ENCODE data around the gene ALDH1A2.
"Not testable (repeated sequence)": the region's sequence is repeated elsewhere in the genome, so short reads cannot be mapped to it uniquely, and the experiment has no call there.

Gene ALDH1A2

DNA sequence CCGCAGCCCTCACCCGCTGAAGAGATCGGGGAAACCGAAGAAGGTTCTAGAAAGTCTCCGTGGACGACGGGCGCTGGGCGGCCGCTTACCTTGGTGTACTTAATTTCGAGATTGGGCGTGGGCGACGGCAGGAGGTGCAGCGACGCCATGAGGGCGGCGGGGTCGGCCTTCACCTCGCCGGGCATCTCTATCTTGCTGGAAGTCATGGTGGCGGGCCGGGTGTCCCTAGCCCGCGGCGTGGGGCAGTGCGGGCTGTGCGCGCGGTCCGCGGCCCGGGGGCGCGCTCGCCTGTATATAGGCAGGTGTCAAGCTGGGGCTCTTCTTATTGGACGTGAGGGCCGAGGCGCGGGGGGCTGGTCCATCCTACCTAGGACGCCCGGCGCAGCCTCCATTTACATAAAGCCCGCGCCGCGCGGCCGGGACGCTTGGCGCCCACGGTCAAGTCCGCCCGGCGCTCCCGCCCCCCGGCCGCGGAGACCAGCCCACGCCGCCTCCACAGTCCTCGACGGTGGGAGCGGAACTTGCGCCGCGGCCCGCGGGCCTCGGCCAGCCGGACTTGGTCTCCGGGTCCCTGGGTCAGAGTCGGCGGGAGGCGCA lies at the start of gene ALDH1A2:
ALDH1A2 (minus strand) TSS at position 267 of the 597 bp plus-strand sequence; CDS start at position 206, 61 bp downstream.
- H3K27ac ChIP-seq (ENCODE audit: low read depth, low read length) = no peak within 1 kb of the TSS
- H3K4me1 ChIP-seq (ENCODE audit: control insufficient read depth, insufficient read depth, low read length) = no peaks in the 10 kb centered on the region
- no peak within 1 kb of the TSS for H3K9ac ChIP-seq (ENCODE audit: low read length)
- peaks cover 19% of the 10 kb centered on the region for H3K27me3 ChIP-seq (ENCODE audit: control insufficient read depth, insufficient read depth, low read length)
- no peaks in the 10 kb centered on the region for H3K36me3 ChIP-seq (ENCODE audit: control insufficient read depth, insufficient read depth, low read length)
- H3K4me3 ChIP-seq (ENCODE audit: low read length) = peak within 1 kb of the TSS; percentile 54

DNA sequence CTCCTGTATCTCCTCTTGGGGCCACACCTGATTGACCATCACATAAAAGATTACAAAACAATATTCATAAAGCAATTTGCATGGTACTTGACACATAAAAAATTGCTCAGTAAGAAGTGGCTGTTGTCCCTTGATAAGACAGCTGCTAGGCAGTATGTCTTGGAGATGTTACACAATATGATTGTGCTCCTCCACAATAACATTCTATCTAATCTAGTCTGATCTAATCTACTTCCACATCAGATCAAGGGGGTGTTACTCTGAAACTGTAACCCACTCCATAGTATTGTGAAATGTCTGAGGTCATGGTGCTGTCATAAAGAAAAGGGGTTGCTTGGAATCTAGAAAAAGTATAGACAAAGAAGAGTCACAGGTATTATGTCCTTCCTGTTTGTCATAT lies 49.3 kb upstream of the ALDH1A2 start:
- H3K4me1 ChIP-seq (ENCODE audit: control insufficient read depth, insufficient read depth, low read length) = no peaks in the 10 kb centered on the region
- H3K36me3 ChIP-seq (ENCODE audit: control insufficient read depth, insufficient read depth, low read length) = no peaks in the 10 kb centered on the region
- no peak overlapping the region for H3K27ac ChIP-seq (ENCODE audit: low read depth, low read length)
- H3K9ac ChIP-seq (ENCODE audit: low read length) = no peak overlapping the region
- H3K4me3 ChIP-seq (ENCODE audit: low read length) = no peak overlapping the region
- no peaks in the 10 kb centered on the region for H3K27me3 ChIP-seq (ENCODE audit: control insufficient read depth, insufficient read depth, low read length)

DNA sequence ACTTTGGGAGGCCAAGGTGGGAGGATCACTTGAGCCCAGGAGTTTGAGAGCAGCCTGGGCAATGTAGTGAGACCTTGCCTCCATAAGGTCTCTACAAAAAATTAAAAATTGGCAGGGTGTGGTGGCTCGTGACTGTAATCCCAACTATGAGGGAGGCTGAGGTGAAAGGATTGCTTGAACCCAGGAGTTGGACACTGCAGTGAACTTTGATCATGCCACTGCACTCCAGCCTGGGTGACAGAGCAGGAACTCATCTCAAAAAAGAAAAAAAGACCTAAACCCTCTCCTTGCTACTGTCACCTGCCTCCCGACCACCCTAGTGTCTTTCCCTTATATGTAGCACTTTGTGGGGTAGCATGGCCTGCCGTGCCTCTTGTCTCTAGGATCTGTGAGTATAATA lies 48.9 kb upstream of the ALDH1A2 start:
- no peak overlapping the region for H3K4me3 ChIP-seq (ENCODE audit: low read length)

DNA sequence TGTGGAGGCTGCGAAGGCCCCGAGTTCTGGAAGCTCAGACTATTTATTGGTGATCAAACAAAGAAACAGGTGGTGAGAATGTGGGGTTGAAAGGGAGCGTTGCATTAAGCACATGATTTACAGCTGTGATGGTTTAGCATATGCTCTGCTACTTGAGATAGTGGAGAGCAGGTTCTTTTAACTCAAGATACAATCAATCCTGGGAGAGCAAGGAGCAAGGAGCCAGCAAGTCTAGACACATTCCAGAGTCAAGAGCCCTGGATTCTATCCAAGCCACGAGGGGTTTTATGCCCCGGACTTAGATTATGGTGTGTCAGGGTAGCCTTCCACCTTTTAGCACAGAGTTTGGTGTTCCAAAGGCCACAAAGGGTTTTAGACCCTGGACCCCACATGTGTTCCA lies 47.8 kb upstream of the ALDH1A2 start:
- H3K36me3 ChIP-seq (ENCODE audit: control insufficient read depth, insufficient read depth, low read length); H3K27me3 ChIP-seq (ENCODE audit: control insufficient read depth, insufficient read depth, low read length); H3K4me1 ChIP-seq (ENCODE audit: control insufficient read depth, insufficient read depth, low read length); H3K9ac ChIP-seq (ENCODE audit: low read length); H3K4me3 ChIP-seq (ENCODE audit: low read length); H3K27ac ChIP-seq (ENCODE audit: low read depth, low read length): not testable (repeated sequence)

More for the DNA sequence above, 48.9 kb upstream of the ALDH1A2 start:
- Histone ChIP-seq H3K4me1 (ENCODE audit: control insufficient read depth, insufficient read depth, low read length) (no peaks in the 10 kb centered on the region), H3K9ac (ENCODE audit: low read length) (no peak overlapping the region), H3K27me3 (ENCODE audit: control insufficient read depth, insufficient read depth, low read length) (no peaks in the 10 kb centered on the region), H3K27ac (ENCODE audit: low read depth, low read length) (no peak overlapping the region), H3K36me3 (ENCODE audit: control insufficient read depth, insufficient read depth, low read length) (no peaks in the 10 kb centered on the region)

DNA sequence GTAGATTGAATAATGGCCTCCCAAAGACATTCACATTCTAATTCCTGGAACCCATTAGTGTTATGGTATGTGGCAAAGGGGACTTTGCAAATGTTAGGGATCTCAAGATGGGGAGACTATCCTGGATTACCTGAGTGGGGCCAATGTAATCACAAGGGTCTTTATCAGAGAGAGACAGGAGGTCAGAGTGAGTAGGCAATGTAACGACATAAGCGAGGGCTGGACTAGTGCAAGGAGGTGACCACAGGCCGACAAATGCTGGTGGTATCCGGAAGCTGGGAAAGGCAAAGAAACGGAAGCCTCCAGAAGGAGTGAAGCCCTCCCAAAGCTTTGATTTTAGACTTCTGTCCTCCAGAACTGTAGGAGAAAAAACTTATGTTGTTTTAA lies 46.2 kb upstream of the ALDH1A2 start:
- Histone ChIP-seq H3K4me1 (ENCODE audit: control insufficient read depth, insufficient read depth, low read length) (no peaks in the 10 kb centered on the region), H3K4me3 (ENCODE audit: low read length) (no peak overlapping the region), H3K9ac (ENCODE audit: low read length) (no peak overlapping the region), H3K36me3 (ENCODE audit: control insufficient read depth, insufficient read depth, low read length) (no peaks in the 10 kb centered on the region), H3K27me3 (ENCODE audit: control insufficient read depth, insufficient read depth, low read length) (no peaks in the 10 kb centered on the region), H3K27ac (ENCODE audit: low read depth, low read length) (no peak overlapping the region)

DNA sequence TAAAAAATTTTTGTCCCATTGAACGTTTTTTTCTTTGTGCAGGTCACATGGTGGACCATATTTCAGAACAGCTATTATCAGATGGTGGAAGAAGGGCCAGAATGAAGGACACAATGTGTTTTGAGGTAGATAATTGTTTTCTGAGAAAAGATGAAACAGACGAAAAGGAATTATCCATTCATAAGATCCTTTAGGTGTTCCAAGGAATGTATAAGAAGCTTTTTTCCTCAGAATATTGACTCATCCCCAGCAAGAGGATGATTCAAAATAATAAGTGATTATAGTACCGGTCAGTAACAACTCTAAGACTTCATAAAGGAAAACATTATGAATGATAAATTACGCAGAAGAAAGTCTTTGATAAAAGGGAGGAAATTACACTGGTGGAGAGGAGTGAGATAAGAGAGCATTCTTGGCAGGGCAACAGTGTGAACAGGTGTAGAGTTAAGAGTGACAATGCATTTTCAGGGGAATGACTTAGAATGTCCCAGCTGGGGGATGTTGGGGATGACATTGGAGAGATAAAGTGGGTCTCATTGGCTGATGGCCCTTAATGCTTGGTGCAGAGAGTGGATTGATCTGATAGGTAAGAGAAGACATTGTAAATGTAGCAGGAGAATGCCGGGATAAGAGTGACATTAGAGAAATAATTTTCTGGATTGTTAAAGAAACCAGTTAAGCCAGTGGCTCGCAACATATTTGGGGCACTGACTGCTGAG lies 45.6 kb upstream of the ALDH1A2 start:
- no peaks in the 10 kb centered on the region for H3K27me3 ChIP-seq (ENCODE audit: control insufficient read depth, insufficient read depth, low read length)
- no peak overlapping the region for H3K4me3 ChIP-seq (ENCODE audit: low read length)
- no peak overlapping the region for H3K27ac ChIP-seq (ENCODE audit: low read depth, low read length)
- no peaks in the 10 kb centered on the region for H3K4me1 ChIP-seq (ENCODE audit: control insufficient read depth, insufficient read depth, low read length)
- no peak overlapping the region for H3K9ac ChIP-seq (ENCODE audit: low read length)
- no peaks in the 10 kb centered on the region for H3K36me3 ChIP-seq (ENCODE audit: control insufficient read depth, insufficient read depth, low read length)

DNA sequence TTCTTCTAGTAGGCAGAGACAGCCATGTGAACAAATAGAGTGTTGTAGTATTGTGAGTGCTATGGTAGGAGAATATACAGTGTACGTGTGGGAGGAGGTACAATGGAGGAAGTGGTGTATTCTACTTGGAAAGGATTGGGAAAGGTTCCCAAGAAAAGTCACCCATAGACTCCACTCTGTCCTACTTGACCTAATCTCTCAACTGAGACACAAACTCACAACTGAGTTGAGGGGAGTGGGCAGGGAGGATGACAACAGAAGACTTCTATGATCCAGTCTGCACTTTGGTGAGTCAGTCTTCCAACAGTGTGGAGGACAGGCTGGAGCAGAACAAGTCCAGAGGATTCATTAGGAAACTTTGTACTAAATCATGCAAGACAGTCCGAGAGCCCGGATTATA lies 43.9 kb upstream of the ALDH1A2 start:
- H3K4me3 ChIP-seq (ENCODE audit: low read length) = no peak overlapping the region
- H3K9ac ChIP-seq (ENCODE audit: low read length) = no peak overlapping the region
- no peaks in the 10 kb centered on the region for H3K36me3 ChIP-seq (ENCODE audit: control insufficient read depth, insufficient read depth, low read length)
- no peaks in the 10 kb centered on the region for H3K27me3 ChIP-seq (ENCODE audit: control insufficient read depth, insufficient read depth, low read length)
- no peak overlapping the region for H3K27ac ChIP-seq (ENCODE audit: low read depth, low read length)
- H3K4me1 ChIP-seq (ENCODE audit: control insufficient read depth, insufficient read depth, low read length) = no peaks in the 10 kb centered on the region

DNA sequence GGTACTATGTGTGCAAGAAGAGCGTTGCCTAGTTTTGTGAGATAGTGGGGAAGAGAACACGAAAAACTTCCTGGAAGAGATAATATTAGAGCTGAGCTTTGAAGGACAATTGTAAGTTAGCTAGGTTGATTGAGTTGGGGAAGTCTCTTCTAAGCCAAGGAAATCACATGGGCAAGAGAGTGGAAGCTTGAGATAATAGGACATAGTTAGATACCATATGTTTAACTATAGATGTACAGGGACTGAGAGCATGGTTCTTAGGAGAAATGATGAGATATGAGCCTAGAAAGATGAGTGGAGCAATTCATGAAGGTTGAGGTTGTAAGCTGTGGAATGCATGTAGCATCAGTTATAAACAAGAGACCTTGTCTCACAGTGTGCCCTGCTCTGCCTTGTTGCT lies 42.6 kb upstream of the ALDH1A2 start:
- Histone ChIP-seq H3K9ac (ENCODE audit: low read length) (no peak overlapping the region), H3K4me3 (ENCODE audit: low read length) (no peak overlapping the region), H3K4me1 (ENCODE audit: control insufficient read depth, insufficient read depth, low read length) (no peaks in the 10 kb centered on the region), H3K36me3 (ENCODE audit: control insufficient read depth, insufficient read depth, low read length) (no peaks in the 10 kb centered on the region), H3K27me3 (ENCODE audit: control insufficient read depth, insufficient read depth, low read length) (no peaks in the 10 kb centered on the region), H3K27ac (ENCODE audit: low read depth, low read length) (no peak overlapping the region)

DNA sequence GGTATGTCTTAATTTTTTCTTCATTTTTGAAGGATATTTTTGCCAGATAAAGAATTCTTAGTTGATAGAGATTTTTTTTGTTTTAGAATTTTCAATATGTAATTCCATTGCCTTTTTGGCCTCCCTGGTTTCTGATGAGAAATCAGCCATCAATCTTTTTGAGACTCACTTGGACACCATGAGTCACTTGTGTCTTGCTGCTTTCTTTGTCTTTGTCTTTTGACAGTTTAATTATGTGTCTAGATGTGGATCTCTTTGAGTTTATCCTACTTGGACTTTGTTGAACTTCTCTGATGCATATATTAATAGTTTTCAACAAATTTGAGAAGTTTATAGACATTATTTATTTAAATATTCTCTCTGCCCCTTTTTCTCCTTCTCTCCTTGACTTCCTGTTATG lies 38.0 kb upstream of the ALDH1A2 start:
- no peaks in the 10 kb centered on the region for H3K27me3 ChIP-seq (ENCODE audit: control insufficient read depth, insufficient read depth, low read length)
- no peak overlapping the region for H3K4me3 ChIP-seq (ENCODE audit: low read length)
- no peaks in the 10 kb centered on the region for H3K36me3 ChIP-seq (ENCODE audit: control insufficient read depth, insufficient read depth, low read length)
- no peak overlapping the region for H3K9ac ChIP-seq (ENCODE audit: low read length)
- no peaks in the 10 kb centered on the region for H3K4me1 ChIP-seq (ENCODE audit: control insufficient read depth, insufficient read depth, low read length)
- no peak overlapping the region for H3K27ac ChIP-seq (ENCODE audit: low read depth, low read length)

DNA sequence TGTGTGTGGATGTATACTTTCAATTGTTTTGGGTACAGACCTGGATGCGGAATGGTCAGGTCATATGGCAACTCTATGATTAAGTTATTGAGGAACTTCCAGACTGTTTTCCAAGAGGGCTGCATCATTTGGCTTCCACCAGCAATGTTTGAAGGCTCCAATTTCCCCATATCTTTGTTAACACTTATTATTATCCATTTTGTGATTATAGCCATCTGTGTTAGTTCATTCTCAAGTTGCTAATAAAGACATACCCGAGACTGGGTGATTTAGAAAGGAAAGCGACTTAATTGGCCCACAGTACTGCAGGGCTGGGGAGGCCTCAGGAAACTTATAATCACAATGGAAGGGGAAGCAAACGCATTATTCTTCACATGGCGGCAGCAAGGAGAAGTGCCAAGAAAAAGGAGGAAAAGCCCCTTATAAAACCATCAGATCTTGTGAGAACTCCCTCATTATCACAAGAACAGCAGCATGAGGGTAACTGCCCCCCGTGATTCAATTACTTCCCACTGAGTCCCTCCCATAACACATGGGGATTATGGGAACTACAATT lies 31.1 kb upstream of the ALDH1A2 start:
- Histone ChIP-seq H3K4me1 (ENCODE audit: control insufficient read depth, insufficient read depth, low read length) (no peaks in the 10 kb centered on the region), H3K36me3 (ENCODE audit: control insufficient read depth, insufficient read depth, low read length) (no peaks in the 10 kb centered on the region), H3K27me3 (ENCODE audit: control insufficient read depth, insufficient read depth, low read length) (no peaks in the 10 kb centered on the region), H3K4me3 (ENCODE audit: low read length) (no peak overlapping the region), H3K9ac (ENCODE audit: low read length) (no peak overlapping the region), H3K27ac (ENCODE audit: low read depth, low read length) (no peak overlapping the region)

DNA sequence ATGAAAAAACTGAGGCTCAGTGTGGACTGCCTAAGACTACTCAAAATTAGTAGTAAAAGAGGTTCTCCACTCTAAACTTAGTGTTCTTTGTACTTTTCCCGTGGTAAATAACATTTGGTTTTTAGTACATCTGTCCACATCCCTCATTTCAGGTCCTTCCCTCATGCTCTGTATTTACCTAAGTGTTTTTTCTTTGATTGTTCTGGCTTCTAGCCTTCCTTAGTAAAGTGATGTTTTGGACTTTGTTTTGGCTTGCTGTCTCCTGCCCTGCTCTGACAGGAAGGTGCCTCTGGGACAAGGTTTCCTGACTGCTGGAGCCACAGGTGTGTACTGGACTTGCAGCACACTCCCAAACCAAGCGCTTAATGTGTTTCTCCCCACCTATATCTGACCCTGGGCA lies 29.9 kb upstream of the ALDH1A2 start:
- Histone ChIP-seq H3K4me3 (ENCODE audit: low read length) (no peak overlapping the region), H3K27ac (ENCODE audit: low read depth, low read length) (no peak overlapping the region), H3K27me3 (ENCODE audit: control insufficient read depth, insufficient read depth, low read length) (no peaks in the 10 kb centered on the region), H3K4me1 (ENCODE audit: control insufficient read depth, insufficient read depth, low read length) (no peaks in the 10 kb centered on the region), H3K9ac (ENCODE audit: low read length) (no peak overlapping the region), H3K36me3 (ENCODE audit: control insufficient read depth, insufficient read depth, low read length) (no peaks in the 10 kb centered on the region)

DNA sequence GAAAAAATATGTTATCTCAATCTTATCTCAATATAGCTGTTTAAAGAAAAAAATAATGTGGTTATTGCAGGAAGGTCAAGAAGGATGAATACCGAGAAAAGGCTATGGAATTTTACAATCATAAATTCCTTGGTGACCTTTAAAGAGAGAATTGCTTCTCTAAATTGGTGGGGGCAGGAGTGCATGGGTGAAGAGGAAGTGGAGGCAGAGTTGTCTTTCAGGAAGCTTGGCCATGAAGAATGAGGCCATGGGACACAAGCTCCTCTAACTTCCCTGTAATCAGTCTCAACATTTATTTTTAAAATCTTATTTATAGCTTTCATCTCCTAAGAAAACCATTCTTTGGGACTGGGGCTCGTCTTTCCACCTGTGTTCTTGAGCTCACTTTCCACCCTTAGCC lies 22.4 kb upstream of the ALDH1A2 start:
- Histone ChIP-seq H3K4me3 (ENCODE audit: low read length) (no peak overlapping the region), H3K4me1 (ENCODE audit: control insufficient read depth, insufficient read depth, low read length) (no peaks in the 10 kb centered on the region), H3K27ac (ENCODE audit: low read depth, low read length) (no peak overlapping the region), H3K9ac (ENCODE audit: low read length) (no peak overlapping the region), H3K27me3 (ENCODE audit: control insufficient read depth, insufficient read depth, low read length) (no peaks in the 10 kb centered on the region), H3K36me3 (ENCODE audit: control insufficient read depth, insufficient read depth, low read length) (no peaks in the 10 kb centered on the region)

DNA sequence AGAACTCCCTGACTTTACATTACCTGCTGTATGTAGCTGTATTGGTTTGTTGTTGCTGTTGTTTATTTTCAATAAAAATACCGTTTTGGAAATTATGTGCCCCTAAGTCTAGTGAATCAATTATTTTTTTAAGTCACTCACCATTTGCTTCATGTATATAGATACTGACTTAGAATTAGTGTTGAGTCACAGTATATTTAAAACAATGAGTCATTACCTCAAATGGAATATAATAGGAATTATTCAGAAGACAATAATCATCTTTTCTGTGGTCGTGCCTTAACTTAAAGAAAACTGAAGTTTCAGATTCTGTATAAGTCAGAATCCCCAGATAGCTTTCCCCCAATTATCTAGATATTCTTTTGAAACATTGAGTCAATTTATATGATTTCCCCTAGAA lies 21.0 kb upstream of the ALDH1A2 start:
- no peak overlapping the region for H3K9ac ChIP-seq (ENCODE audit: low read length)
- H3K27me3 ChIP-seq (ENCODE audit: control insufficient read depth, insufficient read depth, low read length) = no peaks in the 10 kb centered on the region
- H3K27ac ChIP-seq (ENCODE audit: low read depth, low read length) = no peak overlapping the region
- no peaks in the 10 kb centered on the region for H3K36me3 ChIP-seq (ENCODE audit: control insufficient read depth, insufficient read depth, low read length)
- H3K4me1 ChIP-seq (ENCODE audit: control insufficient read depth, insufficient read depth, low read length) = no peaks in the 10 kb centered on the region
- H3K4me3 ChIP-seq (ENCODE audit: low read length) = no peak overlapping the region

Measured in rectal smooth muscle tissue (tissue), 1 donor.